Mesendoderm (in vitro differentiated cells): ENCODE measurements around the gene TENT5C.

Experiments used
- DNase-seq: peaks from one replicate; pipeline ENCODE4 v3.0.0; 2013
- H2AK5ac ChIP-seq: 2 replicates; pipeline ENCODE4 v1.6.1; 2013; ENCODE audit warnings: low read length, inconsistent platforms
- H2BK120ac ChIP-seq: 2 replicates; pipeline ENCODE4 v1.6.1; 2013; ENCODE audit warnings: low read depth, mild to moderate bottlenecking, low read length, moderate library complexity, mixed read lengths
- H2BK15ac ChIP-seq: replicated peaks from 2 replicates; pipeline ENCODE4 v1.6.1; 2013; ENCODE audit warnings: low read depth, mild to moderate bottlenecking, moderate library complexity
- H2BK5ac ChIP-seq: 2 replicates; pipeline ENCODE4 v1.6.1; 2013; ENCODE audit warnings: low read length, inconsistent platforms
- H3K18ac ChIP-seq: 2 replicates; pipeline ENCODE4 v1.6.1; 2013; ENCODE audit warnings: mild to moderate bottlenecking, low read length, mixed read lengths
- H3K23ac ChIP-seq: one replicate; pipeline ENCODE4 v1.6.1; 2013; ENCODE audit warnings: low read length
- H3K27ac ChIP-seq: 2 replicates; pipeline ENCODE4 v1.5.1; 2013; ENCODE audit warnings: low read depth, mild to moderate bottlenecking, inconsistent platforms, low read length, moderate library complexity
- H3K27me3 ChIP-seq: 2 replicates; pipeline ENCODE4 v1.6.1; 2013; ENCODE audit warnings: low read length, control low read depth, mild to moderate bottlenecking, inconsistent platforms; ENCODE audit not compliant: insufficient read depth, poor library complexity
- H3K36me3 ChIP-seq: 2 replicates; pipeline ENCODE4 v1.6.1; 2013; ENCODE audit warnings: low read length, inconsistent platforms; ENCODE audit not compliant: control insufficient read depth, insufficient read depth
- H3K4ac ChIP-seq: one replicate; pipeline ENCODE4 v1.6.1; 2013; ENCODE audit warnings: low read depth, mild to moderate bottlenecking, low read length, moderate library complexity
- H3K4me1 ChIP-seq: 2 replicates; pipeline ENCODE4 v1.6.1; 2013; ENCODE audit warnings: low read depth, low read length, inconsistent platforms; ENCODE audit not compliant: control insufficient read depth
- H3K4me2 ChIP-seq: 2 replicates; pipeline ENCODE4 v1.6.1; 2013; ENCODE audit warnings: low read length
- H3K4me3 ChIP-seq: 2 replicates; pipeline ENCODE4 v1.5.1; 2013; ENCODE audit warnings: mild to moderate bottlenecking, low read length
- H3K56ac ChIP-seq: one replicate; pipeline ENCODE4 v1.6.1; 2013; ENCODE audit warnings: low read length
- H3K79me1 ChIP-seq: 2 replicates; pipeline ENCODE4 v1.6.1; 2013; ENCODE audit warnings: low read length, inconsistent platforms
- H3K79me2 ChIP-seq: 2 replicates; pipeline ENCODE4 v1.6.1; 2013; ENCODE audit warnings: mild to moderate bottlenecking, low read length; ENCODE audit not compliant: control insufficient read depth, insufficient read depth
- H3K9ac ChIP-seq: 2 replicates; pipeline ENCODE4 v1.6.1; 2013; ENCODE audit warnings: low read length, inconsistent platforms
- H4K5ac ChIP-seq: one replicate; pipeline ENCODE4 v1.6.1; 2013; ENCODE audit warnings: low read length
- H4K8ac ChIP-seq: one replicate; pipeline ENCODE4 v1.6.1; 2013; ENCODE audit warnings: low read depth, mild to moderate bottlenecking, control low read depth, low read length, moderate library complexity
- WGBS: extraction: QIAGEN DNeasy Blood & Tissue Kit; methylation state at CpG from one replicate; pipeline ENCODE4 v1.1.7; 2013; ENCODE audit warnings: low lambda C conversion rate, missing lambda C conversion rate; ENCODE audit not compliant: insufficient coverage; ENCODE audit errors: extremely low coverage; 5-methylcytosine and 5-hydroxymethylcytosine counted together

The TENT5C gene

GRCh38 chr1:117609471-117609911 lies 3.6 kb downstream of the TENT5C start:
- Histone ChIP-seq H3K27me3 (no peaks in the 10 kb centered on the region), H3K79me2 (no peaks in the 10 kb centered on the region), H2BK15ac (no peak overlapping the region), H2BK120ac (no peak overlapping the region), H3K9ac (no peak overlapping the region), H3K4me2 (no peak overlapping the region), H3K56ac (no peak overlapping the region), H3K4me1 (peaks cover 5% of the 10 kb centered on the region), H4K8ac (no peak overlapping the region), H3K23ac (no peak overlapping the region), H3K36me3 (no peaks in the 10 kb centered on the region), H3K4ac (no peak overlapping the region), H2AK5ac (no peak overlapping the region), H3K18ac (no peak overlapping the region), H3K4me3 (no peak overlapping the region), H3K27ac (no peak overlapping the region), H4K5ac (no peak overlapping the region), H2BK5ac (no peak overlapping the region), H3K79me1 (no peaks in the 10 kb centered on the region)
- no peak for DNase-seq
- no CpG with 5 or more reads among the region's 12 CpGs for WGBS

- Histone ChIP-seq H2BK5ac (no peak overlapping the region), H4K5ac (no peak overlapping the region), H2BK15ac (no peak overlapping the region), H3K9ac (no peak overlapping the region), H3K4ac (no peak overlapping the region), H3K23ac (no peak overlapping the region), H3K36me3 (no peaks in the 10 kb centered on the region), H3K27ac (no peak overlapping the region), H3K79me2 (no peaks in the 10 kb centered on the region), H3K4me3 (no peak overlapping the region), H3K4me1 (peaks cover 5% of the 10 kb centered on the region), H3K4me2 (no peak overlapping the region), H3K18ac (no peak overlapping the region), H3K56ac (no peak overlapping the region), H3K27me3 (no peaks in the 10 kb centered on the region), H3K79me1 (no peaks in the 10 kb centered on the region), H2AK5ac (no peak overlapping the region), H2BK120ac (no peak overlapping the region), H4K8ac (no peak overlapping the region)
- no CpG with 5 or more reads among the region's 4 CpGs for WGBS
- no peak for DNase-seq
Measured at GRCh38 chr1:117610036-117610435, 4.2 kb downstream of the TENT5C start.

GRCh38 chr1:117611121-117611601 lies 5.3 kb downstream of the TENT5C start:
- H2BK15ac ChIP-seq, result no peak overlapping the region
- no peak overlapping the region for H4K5ac ChIP-seq
- WGBS, result no CpG with 5 or more reads among the region's 5 CpGs
- no peak overlapping the region for H3K56ac ChIP-seq
- DNase-seq, result no peak
- no peak overlapping the region for H2BK5ac ChIP-seq
- no peak overlapping the region for H2AK5ac ChIP-seq
- H3K4me2 ChIP-seq, result no peak overlapping the region
- H4K8ac ChIP-seq, result no peak overlapping the region
- peaks cover 5% of the 10 kb centered on the region for H3K4me1 ChIP-seq
- no peaks in the 10 kb centered on the region for H3K27me3 ChIP-seq
- no peak overlapping the region for H3K9ac ChIP-seq
- no peaks in the 10 kb centered on the region for H3K79me2 ChIP-seq
- H3K79me1 ChIP-seq, result no peaks in the 10 kb centered on the region
- H3K4ac ChIP-seq, result no peak overlapping the region
- no peak overlapping the region for H3K27ac ChIP-seq
- no peak overlapping the region for H3K4me3 ChIP-seq
- no peak overlapping the region for H2BK120ac ChIP-seq
- no peak overlapping the region for H3K23ac ChIP-seq
- no peaks in the 10 kb centered on the region for H3K36me3 ChIP-seq
- H3K18ac ChIP-seq, result no peak overlapping the region

DNA sequence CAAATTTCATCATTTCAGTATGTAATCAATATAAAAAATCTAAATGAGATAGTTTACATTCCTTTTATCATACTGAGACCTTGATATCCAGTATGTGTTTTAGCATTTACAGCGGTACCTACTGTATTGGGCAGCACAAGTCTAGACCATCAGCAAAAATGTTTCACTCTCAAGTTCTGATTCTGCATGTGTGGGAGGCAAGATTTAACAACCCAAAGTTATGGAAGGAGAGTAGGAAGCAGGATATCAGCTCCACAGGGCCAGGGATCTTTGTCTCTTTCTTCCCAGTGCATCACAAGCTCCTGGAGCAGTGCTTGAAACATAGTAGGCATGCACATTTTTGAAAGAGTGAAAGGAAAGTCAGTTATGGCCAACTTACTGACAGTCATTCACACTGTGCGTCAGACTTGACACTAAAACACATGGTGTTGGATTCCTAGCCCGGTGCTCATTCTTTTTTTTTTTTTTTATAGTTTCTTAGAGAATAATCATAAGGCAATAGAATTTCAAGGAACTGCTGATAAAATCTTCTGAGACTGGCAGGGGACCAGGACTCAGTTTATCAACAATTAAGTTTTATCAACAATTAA lies 6.1 kb downstream of the TENT5C start:
- Histone ChIP-seq H3K36me3 (no peaks in the 10 kb centered on the region), H3K4me3 (no peak overlapping the region), H3K4me1 (peaks cover 5% of the 10 kb centered on the region), H3K79me2 (no peaks in the 10 kb centered on the region), H3K18ac (no peak overlapping the region), H4K5ac (no peak overlapping the region), H2AK5ac (no peak overlapping the region), H3K4ac (no peak overlapping the region), H3K79me1 (no peaks in the 10 kb centered on the region), H2BK5ac (no peak overlapping the region), H4K8ac (no peak overlapping the region), H3K27ac (no peak overlapping the region), H3K4me2 (no peak overlapping the region), H3K56ac (no peak overlapping the region), H3K9ac (no peak overlapping the region), H3K27me3 (no peaks in the 10 kb centered on the region), H2BK15ac (no peak overlapping the region), H3K23ac (no peak overlapping the region), H2BK120ac (no peak overlapping the region)
- WGBS, result no CpG with 5 or more reads among the region's 3 CpGs
- DNase-seq, result no peak

- Histone ChIP-seq H3K36me3 (no peaks in the 10 kb centered on the region), H3K4me1 (peaks cover 5% of the 10 kb centered on the region), H3K27me3 (no peaks in the 10 kb centered on the region), H2BK5ac (no peak overlapping the region), H3K4me3 (no peak overlapping the region), H3K18ac (no peak overlapping the region), H4K8ac (no peak overlapping the region), H3K79me2 (no peaks in the 10 kb centered on the region), H3K4me2 (no peak overlapping the region), H3K27ac (no peak overlapping the region), H3K9ac (no peak overlapping the region), H3K56ac (no peak overlapping the region), H2AK5ac (no peak overlapping the region), H3K4ac (no peak overlapping the region), H4K5ac (no peak overlapping the region), H3K79me1 (no peaks in the 10 kb centered on the region), H2BK15ac (no peak overlapping the region), H2BK120ac (no peak overlapping the region), H3K23ac (no peak overlapping the region)
- WGBS, result no CpG with 5 or more reads among the region's 7 CpGs
- DNase-seq, result peak; percentile 42
Measured at GRCh38 chr1:117612517-117613248, 6.8 kb downstream of the TENT5C start.
